ENCODE data around the gene ZC3H4.
"Not testable (repeated sequence)": the region's sequence is repeated elsewhere in the genome, so short reads cannot be mapped to it uniquely, and the experiment has no call there.

Gene ZC3H4

GRCh38 chr19:47107202-47107952 is 6.2 kb downstream of the ZC3H4 start:
- no peak for DNase-seq

GRCh38 chr19:47106821-47107201 is 6.8 kb downstream of the ZC3H4 start:
- no peak for DNase-seq

GRCh38 chr19:47105874-47106273 is 7.7 kb downstream of the ZC3H4 start:
- no peak for DNase-seq

- DNase-seq: no peak
Observed at GRCh38 chr19:47104680-47105079, 8.9 kb downstream of the ZC3H4 start.

GRCh38 chr19:47102346-47103060 is 11.1 kb downstream of the ZC3H4 start:
- DNase-seq: no peak

GRCh38 chr19:47101116-47101515 is 12.5 kb downstream of the ZC3H4 start:
- not testable (repeated sequence) for DNase-seq

GRCh38 chr19:47100290-47100689 is 13.3 kb downstream of the ZC3H4 start:
- no peak for DNase-seq

- DNase-seq: no peak
Observed at GRCh38 chr19:47099576-47100050, 14.0 kb downstream of the ZC3H4 start.

GRCh38 chr19:47098608-47099007 is 15.0 kb downstream of the ZC3H4 start:
- no peak for DNase-seq

GRCh38 chr19:47097396-47098201 is 16.0 kb downstream of the ZC3H4 start:
- DNase-seq: no peak

GRCh38 chr19:47096721-47097120 is 16.9 kb downstream of the ZC3H4 start:
- DNase-seq: no peak

- DNase-seq: no peak
Observed at GRCh38 chr19:47096100-47096704, 17.4 kb downstream of the ZC3H4 start.

GRCh38 chr19:47095476-47096099 is 18.0 kb downstream of the ZC3H4 start:
- no peak for DNase-seq

GRCh38 chr19:47094557-47095475 is 18.8 kb downstream of the ZC3H4 start:
- DNase-seq: no peak

GRCh38 chr19:47093841-47094240 is 19.7 kb downstream of the ZC3H4 start:
- no peak for DNase-seq

- DNase-seq: no peak
Observed at GRCh38 chr19:47093254-47093653, 20.3 kb downstream of the ZC3H4 start.

GRCh38 chr19:47089767-47090350 is 23.7 kb downstream of the ZC3H4 start:
- no peak for DNase-seq

- no peak for DNase-seq
Observed at GRCh38 chr19:47086280-47086679, 27.3 kb downstream of the ZC3H4 start.

- no peak for DNase-seq
Observed at GRCh38 chr19:47084879-47085439, 28.6 kb downstream of the ZC3H4 start.

- DNase-seq: no peak
Observed at GRCh38 chr19:47082493-47082892, 31.1 kb downstream of the ZC3H4 start.

GRCh38 chr19:47081095-47081494 is 32.5 kb downstream of the ZC3H4 start:
- no peak for DNase-seq
